H1 (cell line): ENCODE data around the gene RBAK. TPM values are rescaled to one million over a fixed set of nuclear protein-coding genes. Genes with fewer than 3 reads are reported as not detected.

Source experiments
- CTBP2 ChIP-seq: IDR thresholded peaks from 2 replicates; pipeline ENCODE4 v1.7.0; 2011; ENCODE audit warnings: borderline replicate concordance, mild to moderate bottlenecking, moderate library complexity, mixed read lengths, low read length; ENCODE audit not compliant: insufficient read depth, insufficient read length
- CTCF ChIP-seq, 3 experiments: IDR thresholded peaks; 1 replicate in 2 of 3; 2 replicates in 1 of 3; pipeline versions ENCODE4 v1.5.1 to v1.6.1; 2011; ENCODE audit warnings: low read length in 3 of 3, mild to moderate bottlenecking in 3 of 3, inconsistent platforms in 2 of 3, low read depth in 1 of 3, moderate library complexity in 1 of 3; ENCODE audit not compliant: insufficient read depth in 1 of 3; ENCODE audit errors: control extremely low read depth in 1 of 3
- HDAC2 ChIP-seq, 2 experiments: fragments of 300-600 bp in 1 of 2; sonication (generic) in 1 of 2; IDR thresholded peaks; 2 replicates each; pipeline ENCODE4 v1.6.1; 2011 to 2012; ENCODE audit warnings: low read depth in 2 of 2, low read length in 2 of 2, mild to moderate bottlenecking in 2 of 2, moderate library complexity in 2 of 2, borderline replicate concordance in 1 of 2, inconsistent platforms in 1 of 2
- MAFK ChIP-seq: IDR thresholded peaks from 2 replicates; pipeline ENCODE4 v1.6.1; 2012; ENCODE audit warnings: low read depth, mild to moderate bottlenecking, improper control_type of control experiment, low read length
- NANOG ChIP-seq: IDR thresholded peaks from 2 replicates; pipeline ENCODE4 v1.6.1; 2011; ENCODE audit warnings: low read length, low read depth, mild to moderate bottlenecking, inconsistent platforms; ENCODE audit not compliant: insufficient read depth, poor library complexity, severe bottlenecking
- RBBP5 ChIP-seq: IDR thresholded peaks from 2 replicates; pipeline ENCODE4 v1.7.1; 2012; ENCODE audit warnings: low read depth, mild to moderate bottlenecking, inconsistent platforms, low read length, moderate library complexity, borderline replicate concordance
- SIX5 ChIP-seq: IDR thresholded peaks from 2 replicates; pipeline ENCODE4 v1.6.1; 2011; ENCODE audit warnings: mild to moderate bottlenecking, low read depth, low read length
- TAF1 ChIP-seq: IDR thresholded peaks from 2 replicates; pipeline ENCODE4 v1.6.1; 2011; ENCODE audit warnings: mild to moderate bottlenecking, low read depth, low read length
- polyA plus RNA-seq, 7 experiments: library from polyadenylated mRNA; depleted of rRNA in 3 of 7; stranded (reverse) in 5 of 7; unstranded in 2 of 7; fragments of >200 nt in 5 of 7; fragments of 200-250 nt in 2 of 7; gene quantifications; 1 replicate in 5 of 7; 2 replicates in 1 of 7; 4 replicates in 1 of 7; pipeline versions ENCODE4 v1.2.1 to v1.2.3, GENCODE V29; 2011 to 2013; ENCODE audit warnings: missing spikeins in 2 of 7, mixed read lengths in 2 of 7
- total RNA-seq: library from RNA; stranded (reverse); fragmentation: NEBNext Ultra II Directional; extraction: Animal tissue kit (Norgen Biotek cat#: 25700); gene quantifications from 2 replicates; pipeline ENCODE4 v1.2.1, GENCODE V29; 2021

The RBAK gene
- total and polyA plus RNA-seq, 2 of the 8 experiments (the other 6 are each of a cell fraction or from before 2014, with no cell fraction given): 1.9 to 18.2 TPM

- TF ChIP-seq CTCF (IDR thresholded peaks at IDR 0.05; ENCODE audit: control extremely low read depth in 1 of 3, insufficient read depth in 1 of 3, low read depth in 1 of 3, low read length in 3 of 3): no peak
- TF ChIP-seq SIX5: no peak
- no peak for TF ChIP-seq HDAC2 (IDR thresholded peaks at IDR 0.05; ENCODE audit: borderline replicate concordance in 1 of 2, low read depth in 2 of 2, low read length in 2 of 2)
- TF ChIP-seq RBBP5: no peak
- no peak for TF ChIP-seq MAFK
- no peak for TF ChIP-seq CTBP2
- no peak for TF ChIP-seq NANOG
- TF ChIP-seq TAF1: no peak
- TF ChIP-seq, all 59 proteins: peak for 0
Measured at GRCh38 chr7:4999369-4999950, 46.2 kb upstream of the RBAK start (continued).
